Heart right ventricle (tissue), 16 donors: ENCODE data around the gene ZBTB3. TPM values are rescaled to one million over a fixed set of nuclear protein-coding genes. Genes with fewer than 3 reads are reported as not detected.
A peak's percentile ranks its signal among the peaks of the same experiment; 100 is the strongest.
"Not testable (repeated sequence)": the region's sequence is repeated elsewhere in the genome, so short reads cannot be mapped to it uniquely, and the experiment has no call there.

Experiments used
- ATAC-seq, 8 donors: fragments of 200-7000 bp; cut with Tn5 transposase; one replicate each; pipeline ENCODE4 v1.9.1; 2020; ENCODE audit warnings: mild to moderate bottlenecking in 8 of 8, moderate library complexity in 8 of 8, moderate number of reproducible peaks in 1 of 8
- DNase-seq, 2 donors: peaks; one replicate each; pipeline ENCODE4 v3.0.0-alpha.2; 2020
- H3K27ac ChIP-seq, 10 donors: fragments of 200-600 bp; sonication (generic) in 2 of 10; one replicate each; pipeline versions ENCODE4 v1.5.0 to v1.8.0; 2020 to 2022; ENCODE audit warnings: mild to moderate bottlenecking in 3 of 10
- H3K27me3 ChIP-seq, 7 donors: fragments of 200-600 bp; one replicate each; pipeline ENCODE4 v1.8.0; 2021 to 2022; ENCODE audit warnings: mild to moderate bottlenecking in 2 of 7
- H3K36me3 ChIP-seq, 9 donors: fragments of 200-600 bp; sonication (generic) in 1 of 9; one replicate each; pipeline versions ENCODE4 v1.5.0 to v1.8.0; 2020 to 2022; ENCODE audit warnings: mild to moderate bottlenecking in 2 of 9
- H3K4me1 ChIP-seq, 9 donors: fragments of 200-600 bp; sonication (generic) in 1 of 9; one replicate each; pipeline versions ENCODE4 v1.5.0 to v1.8.0; 2020 to 2022; ENCODE audit warnings: mild to moderate bottlenecking in 4 of 9
- H3K4me3 ChIP-seq, 10 donors: fragments of 200-600 bp; sonication (generic) in 2 of 10; one replicate each; pipeline versions ENCODE4 v1.5.0 to v1.8.0; 2020 to 2022; ENCODE audit warnings: mild to moderate bottlenecking in 7 of 10, moderate library complexity in 2 of 10
- H3K9me3 ChIP-seq, 11 donors: fragments of 200-600 bp in 10 of 11; sonication (generic) in 2 of 11; one replicate each; pipeline versions ENCODE4 v1.5.0 to v1.8.0; 2013 to 2022; ENCODE audit warnings: mild to moderate bottlenecking in 2 of 11, control low read depth in 1 of 11, moderate library complexity in 1 of 11
- CTCF ChIP-seq, 9 donors: fragments of 200-600 bp; sonication (generic) in 2 of 9; IDR thresholded peaks; one replicate each; pipeline versions ENCODE4 v1.5.0 to v1.8.0; 2021 to 2022; ENCODE audit warnings: antibody characterized with exemption in 9 of 9, mild to moderate bottlenecking in 5 of 9, moderate library complexity in 1 of 9
- WGBS, 2 donors: extraction: QIAGEN DNeasy Blood & Tissue Kit; methylation state at CpG; one replicate each; pipeline ENCODE4 v1.1.7; 2013; ENCODE audit warnings: inconsistent platforms in 1 of 2; 5-methylcytosine and 5-hydroxymethylcytosine counted together
- intact Hi-C, 10 donors: fragments of 100-400 bp; cut with DNase I; formaldehyde crosslinking; loops; one replicate each; pipeline versions ENCODE4 v1.11.1 to v1.14.2; 2022
- polyA plus RNA-seq, 2 donors: library from polyadenylated mRNA; stranded (reverse); fragments of 200-250 nt; gene quantifications; one replicate each; pipeline ENCODE4 v1.2.3, GENCODE V29; 2013
- total RNA-seq, 10 donors: library from RNA; stranded (reverse); fragmentation: NEBNext Ultra II Directional in 3 of 10; extraction: Animal tissue kit (Norgen Biotek cat#: 25700) in 3 of 10; gene quantifications; one replicate each; pipeline versions ENCODE4 v1.2.1 to v1.2.4, GENCODE V29; 2021 to 2023
- donor health status: Arrhythmogenic right ventricular cardiomyopathy.
- donor health status: ischemic (EF 13 %, LVEDD 7.1; RV severe dilation, severe dysfunction).
- donor health status: healthy with polysubstance abuse.
- donor health status: DM: no; HTN: yes; CAD: no.
- donor health status: DM: no; HTN: no; CAD: no.
- donor health status: ischemic (EF 25% LVEDD 6.9; RV normal size, moderate dysfunction).
- donor health status: ischemic (EF 25% LVEDD 5.7; RV mildly dilated, moderate dysfunction).
- donor health status: healthy.
- donor health status: DM: yes; HTN: yes; CAD: no.
- donor health status: Ischemic cardiomyopathy.
- donor health status: ischemic (EF 35%, LVEDD 5.7; RV mildly dilated, moderate dysfunction).
- donor health status: nonischemic (EF 11% LVEDD 7.7; RV severe dilation, severe dysfunction).
- donor health status: DM: yes; HTN: yes; CAD: no.
- donor health status: PGD.
- donor health status: ischemic (EF 29% LVEDD 5.4; RV normal size, mild dysfunction).
- donor health status: nonischemic (EF 23%, LVEDD 6.1; RV moderate dilation, normal function).

ZBTB3 gene
- total and polyA plus RNA-seq, 12 donors, result 2.2 to 14.9 (median 9.5) TPM

- peaks cover 0 to 20% (median 0%) of the 10 kb centered on the region in 9 donors for H3K36me3 ChIP-seq
These were observed 1.2 kb upstream of the ZBTB3 start for GRCh38 chr11:62755086-62755615.

GRCh38 chr11:62752994-62753735 lies 795 bp downstream of the ZBTB3 start:
- peak in 3 of 8 donors; percentile 0 to 5 (median 3) for ATAC-seq
- peak overlapping the region; percentile 81 to 95 (median 91) for H3K27ac ChIP-seq

More at GRCh38 chr11:62755086-62755615, 1.2 kb upstream of the ZBTB3 start:
- ATAC-seq, result no peak
- 81 to 84% methylated on average over 10 of the region's 10 CpGs for WGBS, 2 donors
- H3K27ac ChIP-seq, result no peak overlapping the region
- H3K27me3 ChIP-seq, result no peaks in the 10 kb centered on the region
- H3K4me1 ChIP-seq, result peaks cover 7 to 37% (median 25%) of the 10 kb centered on the region in 9 donors
- no peak overlapping the region for H3K4me3 ChIP-seq
- intact Hi-C loops, result no loop called here
- no peaks in the 10 kb centered on the region for H3K9me3 ChIP-seq
- TF ChIP-seq CTCF (IDR thresholded peaks at IDR 0.05), result no peak
- DNase-seq, result no peak

GRCh38 chr11:62752177-62752785 lies 1.7 kb downstream of the ZBTB3 start:
- no peak for TF ChIP-seq CTCF (IDR thresholded peaks at IDR 0.05)
- DNase-seq (no peak), ATAC-seq (no peak)
- Histone ChIP-seq H3K27ac (peak overlapping the region in 2 of 10 donors; percentile 89 to 95), H3K9me3 (no peaks in the 10 kb centered on the region), H3K27me3 (no peaks in the 10 kb centered on the region), H3K4me1 (peaks cover 7 to 42% (median 25%) of the 10 kb centered on the region in 9 donors), H3K4me3 (no peak overlapping the region), H3K36me3 (peaks cover 0 to 40% (median 3%) of the 10 kb centered on the region in 9 donors)
- 97% methylated on average over 14 of the region's 14 CpGs for WGBS, 2 donors
- intact Hi-C loops, result loop anchor here in 2 of 10 donors (2.0 kb wide), 1 partner anchor 23 kb away; the partner anchor contains the start of gene TTC9C (in 2 of the 2)

More at GRCh38 chr11:62752994-62753735, 795 bp downstream of the ZBTB3 start:
- Histone ChIP-seq H3K4me3 (peak overlapping the region; percentile 36 to 72 (median 62)), H3K9me3 (no peaks in the 10 kb centered on the region), H3K27me3 (no peaks in the 10 kb centered on the region), H3K36me3 (peaks cover 0 to 39% (median 3%) of the 10 kb centered on the region in 9 donors), H3K4me1 (peaks cover 7 to 42% (median 25%) of the 10 kb centered on the region in 9 donors)
- no peak for DNase-seq
- no peak for TF ChIP-seq CTCF (IDR thresholded peaks at IDR 0.05)
- WGBS, 2 donors, result 74 to 75% methylated on average over 15 of the region's 15 CpGs
- intact Hi-C loops, result loop anchor here in 2 of 10 donors (2.0 kb wide), 1 partner anchor 24 kb away; the partner anchor contains the start of gene TTC9C (in 2 of the 2)

GRCh38 chr11:62749931-62750330 lies 4.0 kb downstream of the ZBTB3 start:
- ATAC-seq, H3K9me3 ChIP-seq, H3K27me3 ChIP-seq, DNase-seq, H3K4me3 ChIP-seq, intact Hi-C loops: not testable (repeated sequence)
- Histone ChIP-seq H3K4me1 (peaks cover 7 to 42% (median 25%) of the 10 kb centered on the region in 9 donors), H3K27ac (peak overlapping the region in 1 of 10 donors; percentile 7), H3K36me3 (peaks cover 0 to 43% (median 3%) of the 10 kb centered on the region in 9 donors)
- 94 to 98% methylated on average over 5 of the region's 5 CpGs for whole genome bisulfite sequencing, 2 donors
